NAMALWA (cell line): ENCODE data around the gene NOX5.

Experiments
- DNase-seq: peaks from one replicate; pipeline ENCODE4 v3.0.0-alpha.2; 2015; ENCODE audit warnings: low spot score

Gene NOX5

GRCh38 chr15:69100821-69101220, 86.3 kb downstream of the NOX5 start:
- DNase-seq = no peak

- no peak for DNase-seq
Measured at GRCh38 chr15:69104050-69104750, 89.7 kb downstream of the NOX5 start.

- no peak for DNase-seq
Measured at GRCh38 chr15:69105451-69105985, 91.0 kb downstream of the NOX5 start.

- DNase-seq = no peak
Measured at GRCh38 chr15:69107025-69107620, 92.6 kb downstream of the NOX5 start.
